Spleen (tissue), 11 donors: Measurements from ENCODE around the gene LHFPL3. TPM values are rescaled to one million over a fixed set of nuclear protein-coding genes. Genes with fewer than 3 reads are reported as not detected.

Source experiments
- DNase-seq: peaks from one replicate; pipeline ENCODE4 v3.0.0-alpha.2; 2020
- H3K27ac ChIP-seq, 8 donors: fragments of 200-600 bp; sonication (generic) in 7 of 8; 1 replicate in 4 of 8; 2 replicates in 4 of 8; pipeline versions ENCODE4 v1.5.0 to v1.8.0; 2016 to 2021; ENCODE audit warnings: inconsistent platforms in 4 of 8, mild to moderate bottlenecking in 4 of 8, moderate library complexity in 1 of 8
- H3K27me3 ChIP-seq, 7 donors: fragments of 200-600 bp; sonication (generic) in 6 of 7; replicated peaks in 1 of 7; 1 replicate in 4 of 7; 2 replicates in 3 of 7; pipeline versions ENCODE4 v1.5.0 to v1.8.0; 2016 to 2021; ENCODE audit warnings: inconsistent platforms in 3 of 7, mild to moderate bottlenecking in 1 of 7
- H3K36me3 ChIP-seq, 6 donors: fragments of 200-600 bp; sonication (generic) in 5 of 6; 1 replicate in 4 of 6; 2 replicates in 2 of 6; pipeline versions ENCODE4 v1.5.0 to v1.8.0; 2016 to 2021; ENCODE audit warnings: inconsistent platforms in 2 of 6
- H3K4me1 ChIP-seq, 6 donors: fragments of 200-600 bp; sonication (generic) in 5 of 6; 1 replicate in 3 of 6; 2 replicates in 3 of 6; pipeline versions ENCODE4 v1.5.0 to v1.8.0; 2016 to 2021; ENCODE audit warnings: inconsistent platforms in 3 of 6
- H3K4me3 ChIP-seq, 8 donors: fragments of 200-600 bp; sonication (generic) in 7 of 8; 1 replicate in 4 of 8; 2 replicates in 4 of 8; pipeline versions ENCODE4 v1.5.0 to v1.8.0; 2016 to 2021; ENCODE audit warnings: inconsistent platforms in 4 of 8, mild to moderate bottlenecking in 4 of 8, moderate library complexity in 2 of 8
- H3K9me3 ChIP-seq, 8 donors: fragments of 200-600 bp; sonication (generic) in 7 of 8; 1 replicate in 4 of 8; 2 replicates in 4 of 8; pipeline versions ENCODE4 v1.5.0 to v1.8.0; 2016 to 2021; ENCODE audit warnings: inconsistent platforms in 4 of 8
- POLR2A ChIP-seq, 3 donors: fragments of 450-650 bp; IDR thresholded peaks; one replicate each; pipeline ENCODE4 v1.5.1; 2017; ENCODE audit warnings: antibody characterized with exemption in 3 of 3, mild to moderate bottlenecking in 1 of 3
- POLR2AphosphoS5 ChIP-seq, 3 donors: sonication (generic); formaldehyde crosslinking; IDR thresholded peaks; one replicate each; pipeline ENCODE4 v1.5.1; 2017; ENCODE audit warnings: antibody characterized with exemption in 3 of 3
- WGBS, 5 donors: extraction: QIAGEN DNeasy Blood & Tissue Kit in 3 of 5; methylation state at CpG; one replicate each; pipeline versions ENCODE4 v1.1.5 to v1.1.7; 2013 to 2018; 5-methylcytosine and 5-hydroxymethylcytosine counted together
- intact Hi-C: fragments of 100-400 bp; cut with DNase I; formaldehyde crosslinking; loops from one replicate; pipeline ENCODE4 v1.15.0; 2023; ENCODE audit warnings: low total_unique reads
- polyA plus RNA-seq, 3 donors: library from polyadenylated mRNA; stranded (reverse); fragments of 200-250 nt; gene quantifications; one replicate each; pipeline ENCODE4 v1.2.1, GENCODE V29; 2013
- small RNA-seq, 4 donors: library from RNA; depleted of rRNA; stranded (forward); fragments of <200 nt; gene quantifications; one replicate each; pipeline ENCODE3, GENCODE V24; 2016
- total RNA-seq, 7 donors: library from RNA; depleted of rRNA in 3 of 7; stranded (reverse); fragments of >200 nt in 3 of 7; fragmentation: NEBNext Ultra II Directional in 4 of 7; extraction: Animal tissue kit (Norgen Biotek cat#: 25700) in 4 of 7; gene quantifications; one replicate each; pipeline versions ENCODE4 v1.1.0 to v1.2.1, GENCODE V29; 2016 to 2021
- TF ChIP-seq, protein P1 (sequence below), 11 experiments: fragments of 200-600 bp in 7 of 11; fragments of 450-650 bp in 4 of 11; sonication (generic) in 4 of 11; IDR thresholded peaks in 8 of 11; conservative IDR thresholded peaks in 3 of 11; 1 replicate in 7 of 11; 2 replicates in 4 of 11; pipeline versions ENCODE4 v1.4.0 to v1.8.0; 2016 to 2021; ENCODE audit warnings: antibody characterized with exemption in 11 of 11, inconsistent platforms in 4 of 11, mild to moderate bottlenecking in 1 of 11
- donor health status: healthy with polysubstance abuse.
- donor health status: DM: no; HTN: no; CAD: no; lungs with moderate emphysema.
- donor health status: DM: no; HTN: no; CAD: no.
- donor health status: Bipolar disorder and iron deficiency.
- donor health status: healthy.
- donor health status: DM: no; HTN: no; CAD: no.
- donor health status: DM: yes; HTN: yes; CAD: no.

The LHFPL3 gene
- total and polyA plus RNA-seq, 10 donors: 0.07 to 1.0 (median 0.20) TPM; not detected in 3

DNA sequence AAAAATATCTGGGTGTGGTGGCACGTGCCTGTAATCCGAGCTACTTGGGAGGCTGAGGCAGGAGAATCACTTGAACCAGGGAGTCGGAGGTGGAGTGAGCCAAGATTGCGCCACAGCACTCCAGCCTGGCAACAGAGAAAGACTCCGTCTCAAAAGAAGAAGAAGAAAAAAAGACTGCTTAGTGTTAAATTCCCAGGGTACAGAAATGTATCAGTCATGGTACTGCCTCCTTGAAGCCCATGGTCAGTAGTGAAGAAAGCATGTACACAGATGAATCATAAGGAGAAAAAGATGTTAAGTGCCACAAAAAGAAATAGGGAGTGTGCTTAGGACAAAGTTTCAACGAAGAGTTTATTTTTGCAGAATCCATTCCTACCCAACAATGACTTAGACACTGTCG, 623.1 kb downstream of the LHFPL3 start:
- Histone ChIP-seq H3K27me3 (no peaks in the 10 kb centered on the region), H3K27ac (peak overlapping the region in 2 of 8 donors; percentile 5 to 49), H3K4me1 (peaks cover 0 to 62% (median 12%) of the 10 kb centered on the region in 6 donors), H3K9me3 (no peaks in the 10 kb centered on the region), H3K36me3 (peaks cover 0 to 5% (median 0%) of the 10 kb centered on the region in 6 donors), H3K4me3 (no peak overlapping the region)
- DNase-seq: no peak
- 64 to 82% (median 75%) methylated on average over 7 of the region's 7 CpGs for WGBS, 5 donors
- TF ChIP-seq POLR2AphosphoS5 (IDR thresholded peaks at IDR 0.05): no peak
- TF ChIP-seq, protein P1, sequence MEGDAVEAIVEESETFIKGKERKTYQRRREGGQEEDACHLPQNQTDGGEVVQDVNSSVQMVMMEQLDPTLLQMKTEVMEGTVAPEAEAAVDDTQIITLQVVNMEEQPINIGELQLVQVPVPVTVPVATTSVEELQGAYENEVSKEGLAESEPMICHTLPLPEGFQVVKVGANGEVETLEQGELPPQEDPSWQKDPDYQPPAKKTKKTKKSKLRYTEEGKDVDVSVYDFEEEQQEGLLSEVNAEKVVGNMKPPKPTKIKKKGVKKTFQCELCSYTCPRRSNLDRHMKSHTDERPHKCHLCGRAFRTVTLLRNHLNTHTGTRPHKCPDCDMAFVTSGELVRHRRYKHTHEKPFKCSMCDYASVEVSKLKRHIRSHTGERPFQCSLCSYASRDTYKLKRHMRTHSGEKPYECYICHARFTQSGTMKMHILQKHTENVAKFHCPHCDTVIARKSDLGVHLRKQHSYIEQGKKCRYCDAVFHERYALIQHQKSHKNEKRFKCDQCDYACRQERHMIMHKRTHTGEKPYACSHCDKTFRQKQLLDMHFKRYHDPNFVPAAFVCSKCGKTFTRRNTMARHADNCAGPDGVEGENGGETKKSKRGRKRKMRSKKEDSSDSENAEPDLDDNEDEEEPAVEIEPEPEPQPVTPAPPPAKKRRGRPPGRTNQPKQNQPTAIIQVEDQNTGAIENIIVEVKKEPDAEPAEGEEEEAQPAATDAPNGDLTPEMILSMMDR (IDR thresholded peaks at IDR 0.05 in 8 of 11, conservative IDR thresholded peaks at IDR 0.05 in 3 of 11): no peak
- TF ChIP-seq POLR2A (IDR thresholded peaks at IDR 0.05): no peak
- intact Hi-C loops: no loop called here

DNA sequence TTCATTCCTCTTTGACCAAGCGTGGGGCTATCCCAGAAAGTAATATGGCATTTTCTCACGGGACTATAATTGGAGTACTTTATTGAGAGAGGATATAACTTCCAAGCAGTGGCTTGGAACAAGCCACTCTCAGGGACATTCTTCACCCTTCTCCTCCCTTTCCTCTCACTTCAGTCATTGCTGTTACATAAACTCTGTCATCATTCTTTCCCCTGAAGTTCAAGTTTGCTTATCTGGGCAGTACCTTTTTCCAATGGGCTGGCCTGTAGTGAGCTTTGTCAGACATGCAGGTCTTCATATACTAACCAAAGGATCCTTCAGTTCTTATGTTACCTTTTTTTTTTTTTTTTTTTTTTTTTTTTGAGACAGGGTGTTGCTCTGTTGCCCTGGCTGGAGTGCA, 626.9 kb downstream of the LHFPL3 start:
- Histone ChIP-seq H3K4me3 (no peak overlapping the region), H3K36me3 (peaks cover 0 to 5% (median 0%) of the 10 kb centered on the region in 6 donors), H3K27me3 (no peaks in the 10 kb centered on the region), H3K4me1 (peaks cover 0 to 53% (median 6%) of the 10 kb centered on the region in 6 donors), H3K27ac (no peak overlapping the region), H3K9me3 (no peaks in the 10 kb centered on the region)
- 64 to 93% (median 80%) methylated on average over 2 of the region's 2 CpGs for WGBS, 5 donors
- TF ChIP-seq POLR2AphosphoS5 (IDR thresholded peaks at IDR 0.05): no peak
- no peak for TF ChIP-seq POLR2A (IDR thresholded peaks at IDR 0.05)
- TF ChIP-seq, protein P1 (IDR thresholded peaks at IDR 0.05 in 8 of 11, conservative IDR thresholded peaks at IDR 0.05 in 3 of 11): no peak
- intact Hi-C loops: no loop called here
- no peak for DNase-seq

Small RNAs within 50 kb of the gene (small RNA-seq; reads per million reads assigned to genes)
- 0 reads per million in 4 donors for gene RN7SL8P

Other genes starting within 250 kb of the LHFPL3 start
- gene ORC5, start 120.6 kb upstream of the LHFPL3 start, total RNA-seq: 10 to 100 TPM; 12.1 to 28.4 (median 19.0) TPM
- 1 to 10 TPM; 7.8 to 9.6 (median 9.3) TPM for gene ORC5, start 120.6 kb upstream of the LHFPL3 start, polyA plus RNA-seq